Left cardiac atrium (tissue), 4 donors: ENCODE measurements around the gene SYT14. TPM values are rescaled to one million over a fixed set of nuclear protein-coding genes. Genes with fewer than 3 reads are reported as not detected.
"Not testable (repeated sequence)": the region's sequence is repeated elsewhere in the genome, so short reads cannot be mapped to it uniquely, and the experiment has no call there.

Experiments used
- ATAC-seq, 2 donors: fragments of 200-7000 bp; cut with Tn5 transposase; one replicate each; pipeline ENCODE4 v1.9.1; 2020; ENCODE audit warnings: mild to moderate bottlenecking in 2 of 2, moderate library complexity in 2 of 2
- DNase-seq: peaks from one replicate; pipeline ENCODE4 v3.0.0-alpha.2; 2020
- intact Hi-C, 2 donors: fragments of 100-400 bp; cut with DNase I; formaldehyde crosslinking; loops; one replicate each; pipeline versions ENCODE4 v1.14.1 to v1.15.1; 2022 to 2023
- total RNA-seq, 2 donors: library from RNA; stranded (reverse); fragmentation: NEBNext Ultra II Directional; extraction: Animal tissue kit (Norgen Biotek cat#: 25700); gene quantifications; one replicate each; pipeline ENCODE4 v1.2.1, GENCODE V29; 2021
- donor health status: DM: no; HTN: yes; CAD: no.
- donor health status: DM: no; HTN: yes; CAD: no; lungs with severe emphysema.
- donor health status: DM: yes; HTN: yes; CAD: no.
- donor health status: Dilated cardiomyopathy.

SYT14 gene
- total RNA-seq, 2 donors from 2014 or later: 0.08 TPM; not detected in 1

DNA sequence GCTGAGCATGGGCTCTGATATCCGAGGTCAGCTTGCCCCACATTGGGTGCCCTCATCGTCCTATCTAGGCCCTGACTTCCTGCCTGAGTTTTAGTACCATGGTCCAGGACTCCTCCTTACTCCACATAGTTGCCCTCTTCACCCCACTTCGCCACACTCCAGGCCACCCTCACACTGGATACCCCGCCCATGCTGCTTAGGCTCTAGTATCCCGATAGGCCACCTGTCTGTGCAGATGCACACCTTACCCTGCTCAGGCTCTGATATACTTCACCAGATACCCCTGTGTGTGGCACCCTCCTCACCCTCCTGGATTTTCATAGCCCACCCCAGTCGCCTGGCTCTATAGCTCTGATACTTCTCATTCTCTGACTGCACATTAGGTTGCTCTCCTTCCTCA, 149.0 kb downstream of the SYT14 start:
- ATAC-seq: no peak
- intact Hi-C loops: no loop called here
- no peak for DNase-seq

DNA sequence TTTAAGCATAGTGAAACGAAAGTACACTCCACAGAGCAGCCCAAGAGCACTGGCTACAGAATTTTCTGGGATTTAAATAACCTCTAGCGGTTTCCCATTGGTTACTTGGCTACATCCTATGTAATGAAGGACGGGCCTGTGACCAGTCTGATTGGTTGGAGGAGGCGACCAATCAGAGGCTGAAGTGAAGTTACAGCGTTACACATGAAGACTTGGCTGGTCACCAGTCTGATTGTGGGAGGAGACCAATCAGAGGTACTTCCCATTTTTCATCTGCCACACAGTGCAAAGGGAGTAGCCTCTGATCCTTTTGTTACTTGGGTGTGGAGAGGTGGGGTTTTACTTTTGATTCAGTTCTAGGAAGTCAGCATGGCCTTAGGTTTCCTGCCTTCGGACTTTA, 151.8 kb downstream of the SYT14 start:
- DNase-seq: no peak
- no peak for ATAC-seq
- intact Hi-C loops: no loop called here

DNA sequence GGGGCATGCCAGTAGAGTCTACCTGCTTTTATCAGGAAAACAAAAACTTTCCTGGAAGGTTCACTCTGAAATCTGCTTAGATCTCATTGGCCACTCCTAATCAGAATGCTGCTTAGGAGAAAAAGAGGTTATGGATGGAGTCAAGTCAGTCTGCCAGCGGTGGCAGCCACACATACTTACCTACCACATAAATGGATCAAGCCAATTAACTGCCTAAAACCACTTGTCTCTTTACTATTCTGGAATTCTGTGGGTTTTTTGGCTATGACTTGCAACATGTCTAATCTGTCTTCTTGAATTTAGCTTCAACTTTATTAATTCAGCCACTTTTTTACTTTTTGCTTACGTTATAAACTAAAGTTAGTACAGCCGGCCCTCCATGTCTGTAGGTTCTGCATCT, 154.3 kb downstream of the SYT14 start:
- DNase-seq (no peak), ATAC-seq (no peak)
- intact Hi-C loops: no loop called here

DNA sequence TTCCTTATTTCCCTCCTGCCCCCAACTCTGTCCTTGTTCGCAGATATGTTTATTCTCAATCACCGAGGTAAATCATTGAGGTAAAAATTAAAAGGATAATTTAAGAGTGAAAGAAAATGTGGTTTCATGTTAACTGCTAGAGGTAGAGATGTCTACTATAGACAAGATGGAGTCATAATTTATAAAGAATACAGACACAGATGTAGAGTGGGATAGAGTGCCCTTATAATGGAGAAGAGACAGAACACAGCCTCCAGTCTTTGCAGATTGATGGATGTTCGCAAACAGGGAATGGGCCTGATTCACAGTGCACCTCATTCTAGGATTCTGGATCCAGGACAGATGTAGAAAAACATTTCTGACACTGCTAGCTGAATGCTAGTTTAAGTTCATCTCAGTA, 155.4 kb downstream of the SYT14 start:
- no peak for ATAC-seq
- intact Hi-C loops: no loop called here

DNA sequence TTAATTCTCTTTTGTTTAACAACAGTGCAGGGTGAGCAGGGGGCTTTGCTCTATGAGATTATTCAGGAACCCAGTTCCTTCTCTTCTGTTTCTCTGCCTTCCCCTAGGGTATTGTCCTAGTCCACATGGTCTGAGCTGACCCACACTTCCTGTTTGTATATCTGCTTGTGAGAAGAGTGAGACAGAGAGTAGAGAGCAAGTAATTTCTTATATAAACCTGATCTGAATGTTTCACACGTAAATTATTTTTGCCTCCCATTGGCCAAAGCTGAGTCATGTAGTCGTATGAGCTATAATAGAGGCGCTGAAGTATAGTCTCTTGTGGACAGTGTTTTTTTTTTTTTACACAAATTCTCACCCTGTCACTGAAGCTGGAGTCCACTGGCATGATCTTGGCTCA, 160.3 kb downstream of the SYT14 start:
- no peak for ATAC-seq
- intact Hi-C loops: no loop called here
- no peak for DNase-seq

More for the DNA sequence above, 155.4 kb downstream of the SYT14 start:
- DNase-seq: no peak

DNA sequence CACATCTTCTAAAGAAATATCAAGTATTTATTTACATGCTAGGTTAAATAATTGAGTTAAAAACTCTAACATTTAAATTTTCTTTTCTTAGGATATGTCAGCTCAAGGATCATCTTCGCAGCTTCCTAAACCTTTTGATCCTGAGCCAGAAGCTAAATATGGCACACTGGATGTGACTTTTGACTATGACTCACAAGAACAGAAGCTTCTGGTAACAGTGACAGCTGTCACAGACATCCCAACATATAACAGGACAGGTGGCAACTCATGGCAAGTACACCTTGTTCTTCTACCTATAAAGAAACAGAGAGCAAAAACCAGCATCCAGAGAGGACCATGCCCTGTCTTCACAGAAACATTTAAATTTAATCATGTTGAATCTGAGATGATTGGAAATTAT, 161.9 kb downstream of the SYT14 start:
- ATAC-seq (no peak), DNase-seq (no peak)
- intact Hi-C loops: no loop called here

DNA sequence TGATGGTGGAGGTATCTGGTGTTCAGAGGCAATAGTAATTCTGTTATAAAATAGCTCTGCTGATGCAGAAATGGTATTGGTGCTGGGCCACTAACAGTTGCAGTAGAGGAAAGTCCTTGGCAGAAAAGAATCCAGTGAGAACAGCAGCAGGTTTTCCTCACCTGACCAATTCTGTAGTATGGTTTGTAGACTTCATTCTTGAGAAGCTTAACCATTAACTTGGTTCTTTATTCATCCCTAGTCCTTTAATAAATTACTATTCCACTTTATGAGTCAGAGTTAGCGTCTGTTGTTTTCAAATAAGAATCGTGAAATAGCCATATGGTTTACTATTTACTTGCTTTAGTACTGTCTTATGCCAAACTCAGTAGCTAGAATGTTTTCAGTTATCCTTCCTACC, 166.1 kb downstream of the SYT14 start:
- intact Hi-C loops: no loop called here
- DNase-seq (no peak), ATAC-seq (no peak)

DNA sequence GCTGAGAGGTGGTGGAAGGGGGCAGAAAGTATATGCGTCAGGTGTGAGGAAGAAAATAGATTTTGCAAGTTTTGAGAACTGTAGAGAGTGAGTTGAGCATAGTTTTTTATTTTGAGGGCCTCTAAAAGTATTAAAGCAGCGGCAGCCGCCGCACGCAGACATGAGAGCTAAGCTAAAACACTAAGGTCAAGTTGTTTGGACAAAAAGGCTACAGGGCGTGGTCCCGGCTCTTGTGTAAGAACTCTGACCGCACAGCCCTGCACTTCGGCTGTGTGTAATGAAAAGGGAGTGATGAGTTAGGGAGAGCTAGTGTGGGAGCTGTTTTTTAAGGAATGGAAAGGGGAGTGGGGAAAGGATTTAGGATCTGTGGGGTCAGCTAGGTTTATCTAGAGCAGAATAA, 174.9 kb downstream of the SYT14 start:
- intact Hi-C loops: not testable (repeated sequence)

DNA sequence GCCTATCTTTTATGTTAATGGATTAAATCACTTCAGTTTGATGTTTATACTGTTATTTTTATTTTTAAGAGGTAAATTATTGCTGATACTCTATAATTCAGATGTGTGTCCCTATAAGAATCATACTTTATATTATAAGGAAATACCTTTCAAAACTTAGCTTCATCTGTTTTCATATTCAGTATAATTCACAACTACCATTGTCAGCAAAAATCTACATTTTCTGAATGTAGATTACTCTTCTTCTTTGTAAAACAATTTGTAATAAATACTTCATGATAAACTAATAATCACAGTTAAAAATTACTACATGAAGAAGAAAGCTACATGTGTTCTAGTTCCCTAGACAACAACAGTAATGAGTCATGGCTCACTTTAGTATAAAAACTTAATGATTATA, 179.2 kb downstream of the SYT14 start:
- intact Hi-C loops: no loop called here
- ATAC-seq (no peak), DNase-seq (no peak)

More for the DNA sequence above, 174.9 kb downstream of the SYT14 start:
- ATAC-seq, DNase-seq: not testable (repeated sequence)

DNA sequence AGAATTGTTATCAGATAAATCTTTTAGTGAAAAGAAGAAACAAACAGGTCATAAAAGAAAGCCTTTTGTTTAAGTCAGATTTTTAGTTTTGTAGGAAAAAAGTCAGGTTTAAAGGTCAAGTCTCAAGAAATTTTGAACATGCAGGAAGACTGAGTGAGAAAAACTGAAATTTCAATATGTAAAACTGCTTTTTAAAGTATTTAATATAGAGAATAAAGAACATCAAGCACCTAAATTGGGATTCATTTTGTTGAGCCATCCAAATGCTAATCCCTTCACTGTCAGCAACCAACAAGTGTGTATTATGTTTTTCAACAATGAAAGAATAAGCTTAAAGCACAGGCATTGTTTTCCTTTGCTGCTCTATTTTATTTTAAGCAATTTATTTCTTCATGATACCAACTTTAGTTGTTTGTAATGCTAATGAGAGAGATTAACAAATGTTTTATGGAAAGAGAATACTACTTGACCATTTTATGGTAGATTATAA, 179.7 kb downstream of the SYT14 start:
- DNase-seq: no peak
- intact Hi-C loops: no loop called here
- ATAC-seq: no peak

DNA sequence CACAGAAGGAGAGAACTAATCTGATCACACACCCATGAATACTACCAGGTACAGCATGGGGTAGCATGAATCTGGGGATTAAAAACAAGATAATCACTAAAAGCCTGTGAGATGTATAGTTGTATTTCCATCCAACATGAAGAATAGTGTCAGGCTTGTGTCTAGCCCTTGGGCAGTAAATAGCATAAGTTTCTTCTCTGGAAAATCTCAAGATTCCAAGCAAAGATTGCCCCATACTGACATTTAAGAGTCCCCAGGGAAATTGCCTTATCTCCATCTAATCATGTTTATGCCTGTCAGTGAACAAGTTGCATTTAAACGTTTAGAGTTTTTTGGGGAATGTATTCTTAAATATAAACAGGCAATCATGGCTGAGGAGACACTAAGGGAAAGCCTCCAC, 185.4 kb downstream of the SYT14 start:
- no peak for ATAC-seq
- no peak for DNase-seq
- intact Hi-C loops: no loop called here

DNA sequence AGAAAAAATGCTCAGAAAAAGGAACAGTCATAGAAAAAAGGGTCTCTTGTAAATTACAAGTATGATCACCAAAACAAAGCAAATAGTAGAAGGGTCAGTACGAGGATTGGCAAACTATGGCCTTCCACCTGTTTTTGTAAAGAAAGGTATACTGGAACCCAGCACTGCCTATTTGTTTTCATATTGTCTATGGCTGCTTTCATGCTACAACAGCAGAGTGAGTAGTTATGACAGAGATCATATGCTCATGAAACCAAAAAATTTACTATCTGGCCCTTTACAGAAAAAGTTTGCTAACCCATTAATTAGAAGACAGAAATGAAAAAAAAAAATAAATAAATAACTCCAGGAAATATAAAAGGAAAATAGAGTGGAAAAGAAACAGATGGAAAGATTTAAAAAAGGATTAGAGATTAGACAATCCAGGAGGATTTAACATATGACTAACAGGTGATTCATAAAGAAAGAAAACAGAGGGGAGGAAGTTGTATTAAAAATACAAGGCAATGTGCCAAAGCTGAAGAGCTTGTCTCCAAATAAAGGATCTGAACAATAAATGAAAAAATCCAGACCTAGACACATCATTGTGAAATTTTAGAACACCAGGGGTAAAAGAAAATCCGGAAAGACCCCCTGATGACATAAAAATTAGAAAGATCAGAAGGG, 186.0 kb downstream of the SYT14 start:
- intact Hi-C loops: no loop called here
- ATAC-seq: no peak
- no peak for DNase-seq

DNA sequence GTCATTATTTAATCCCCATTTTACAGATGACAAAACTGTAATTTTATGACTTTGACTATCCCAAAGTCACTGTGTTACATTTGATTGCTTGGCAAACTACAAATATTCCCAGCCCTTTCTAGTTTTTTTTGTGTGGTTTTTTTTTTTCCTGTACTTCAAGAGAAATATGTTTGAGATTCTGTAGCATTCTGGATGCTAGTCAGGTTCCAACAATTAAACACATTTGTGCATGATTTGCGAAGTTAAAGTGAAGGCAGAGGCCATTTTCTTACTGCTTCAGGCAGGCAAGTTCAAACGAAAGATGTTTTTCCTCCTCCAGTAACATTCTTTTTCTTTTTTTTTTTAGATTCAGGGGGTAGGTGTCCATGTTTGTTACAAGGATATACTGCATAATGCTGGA, 186.7 kb downstream of the SYT14 start:
- ATAC-seq (no peak), DNase-seq (no peak)
- intact Hi-C loops: no loop called here

DNA sequence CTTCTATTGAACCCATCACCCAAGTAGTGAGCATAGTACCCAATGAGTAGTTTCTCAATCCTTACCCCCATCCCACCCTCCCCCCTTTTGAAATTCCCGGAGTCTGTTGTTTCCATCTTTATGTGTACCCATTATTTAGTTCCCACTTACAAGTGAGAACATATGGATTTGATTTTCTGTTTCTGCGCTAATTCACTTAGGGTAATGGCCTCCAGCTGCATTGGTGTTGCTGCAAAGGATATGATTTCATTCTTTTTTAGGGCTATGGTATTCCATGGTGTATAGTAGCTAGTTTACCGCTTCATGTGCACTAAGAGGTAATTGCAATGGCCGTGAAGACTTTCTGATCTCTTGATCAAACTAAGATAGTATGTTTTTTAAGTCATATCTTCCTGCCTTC, 187.1 kb downstream of the SYT14 start:
- ATAC-seq: no peak
- intact Hi-C loops: no loop called here

DNA sequence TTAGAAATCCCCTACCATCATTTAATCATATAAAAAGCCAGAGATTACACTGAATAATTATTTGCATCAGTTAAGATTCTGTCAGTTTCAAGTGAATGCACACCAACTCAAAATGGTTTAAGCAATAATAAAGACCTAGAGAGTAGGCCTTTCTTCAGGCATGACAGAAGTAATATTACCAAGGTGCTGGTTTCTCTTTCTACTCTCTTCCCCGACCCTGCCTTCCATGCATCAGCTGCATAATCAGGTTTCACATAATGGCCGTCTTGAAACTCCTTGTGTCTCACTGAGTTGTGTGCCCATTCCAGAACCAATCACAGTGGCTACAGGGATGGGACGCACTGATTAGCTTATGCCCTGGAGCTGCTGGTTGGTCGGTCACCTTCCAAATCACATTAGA, 191.1 kb downstream of the SYT14 start:
- no peak for DNase-seq
- intact Hi-C loops: no loop called here
- no peak for ATAC-seq

More for the DNA sequence above, 187.1 kb downstream of the SYT14 start:
- DNase-seq: no peak

DNA sequence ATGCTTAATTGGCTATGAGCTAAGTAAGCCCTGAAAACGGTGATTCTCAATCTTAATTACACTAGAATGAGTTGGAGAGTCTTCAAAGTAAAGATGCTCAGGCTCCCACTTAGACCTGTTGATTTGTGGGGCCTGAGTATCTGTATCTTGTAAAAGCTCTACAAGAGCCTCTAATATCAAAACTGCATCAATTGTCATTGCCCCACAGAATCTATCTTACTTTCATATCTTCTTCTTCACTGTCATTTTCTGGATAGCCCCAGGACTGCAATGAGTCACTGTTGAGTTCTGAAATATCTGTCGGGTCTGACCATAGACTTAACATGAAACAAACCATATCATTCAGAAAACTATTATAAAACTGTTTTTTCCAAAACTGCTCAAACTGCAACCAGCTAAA, 191.7 kb downstream of the SYT14 start:
- no peak for ATAC-seq
- intact Hi-C loops: no loop called here
- DNase-seq: no peak

DNA sequence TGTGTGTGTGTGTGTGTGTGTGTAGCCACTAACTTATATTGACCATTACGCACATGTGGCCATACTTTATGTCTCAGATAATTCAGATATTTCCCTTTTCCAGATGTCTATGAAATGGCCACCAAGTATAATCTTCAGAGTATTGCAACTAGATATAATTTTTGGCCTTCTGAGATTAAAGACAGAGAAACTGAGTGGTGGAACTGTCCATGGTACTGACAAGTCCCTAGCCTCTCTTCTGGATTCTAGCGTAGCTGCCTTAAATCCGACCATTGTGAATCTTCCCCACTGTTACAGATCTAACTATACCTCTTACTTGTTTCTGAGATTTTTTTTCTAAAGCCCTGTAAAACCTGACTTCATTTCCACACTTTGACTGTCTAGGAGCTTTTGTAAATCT, 194.6 kb downstream of the SYT14 start:
- ATAC-seq (no peak), DNase-seq (no peak)
- intact Hi-C loops: no loop called here

DNA sequence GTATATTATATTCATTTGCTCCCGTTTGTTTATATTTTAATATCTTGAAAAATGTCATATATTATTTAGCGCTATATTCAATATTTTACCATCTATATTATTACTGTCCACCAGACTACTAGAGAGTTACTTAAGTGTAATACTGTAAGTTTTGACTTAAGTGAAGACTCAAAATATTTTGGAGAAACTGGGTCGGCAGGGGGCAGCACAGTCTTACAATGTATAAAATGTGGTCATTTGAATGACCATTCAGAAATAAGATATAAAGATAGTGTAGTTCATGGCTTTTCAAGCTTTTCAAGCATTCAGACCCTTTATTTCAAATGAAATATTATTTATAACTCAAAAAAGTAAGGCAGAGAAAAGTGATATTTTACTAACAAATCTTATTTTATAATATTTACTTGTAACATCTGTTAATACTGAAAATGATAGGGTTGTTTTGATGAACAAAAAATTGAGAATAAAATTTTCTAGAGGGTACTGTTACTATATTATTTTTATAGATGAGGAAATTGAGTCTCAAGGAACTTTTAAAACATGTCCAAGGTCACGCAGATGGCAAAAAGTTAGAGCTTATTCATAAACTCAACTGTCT, 205.5 kb downstream of the SYT14 start:
- intact Hi-C loops: loop anchor here (1.0 to 10.0 kb wide), 3 partner anchors 168 to 261 kb away; no protein-coding TSS in a partner anchor
- ATAC-seq (peak; percentile 30 to 43), DNase-seq (peak; percentile 84)

DNA sequence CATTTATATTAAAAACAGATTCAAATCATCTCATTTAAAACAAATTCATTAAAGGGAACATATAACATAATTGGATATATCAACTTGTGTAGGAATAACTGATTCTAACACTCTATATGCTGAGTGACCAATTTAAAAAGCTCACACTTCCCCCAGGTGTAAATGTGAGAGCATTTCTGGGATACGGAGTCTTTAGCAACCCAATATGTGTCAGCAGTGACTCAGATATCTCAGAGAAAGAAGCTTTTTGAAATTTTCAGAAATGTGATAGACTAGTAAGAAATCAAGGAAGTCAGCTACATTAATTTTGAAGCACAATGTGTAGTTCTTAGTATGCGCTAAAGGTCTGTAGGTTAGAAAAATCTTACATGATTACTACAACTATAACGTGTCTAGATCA, 206.7 kb downstream of the SYT14 start:
- no peak for DNase-seq
- intact Hi-C loops: loop anchor here (5.0 to 10.0 kb wide), 3 partner anchors 163 to 260 kb away; no protein-coding TSS in a partner anchor
- no peak for ATAC-seq

DNA sequence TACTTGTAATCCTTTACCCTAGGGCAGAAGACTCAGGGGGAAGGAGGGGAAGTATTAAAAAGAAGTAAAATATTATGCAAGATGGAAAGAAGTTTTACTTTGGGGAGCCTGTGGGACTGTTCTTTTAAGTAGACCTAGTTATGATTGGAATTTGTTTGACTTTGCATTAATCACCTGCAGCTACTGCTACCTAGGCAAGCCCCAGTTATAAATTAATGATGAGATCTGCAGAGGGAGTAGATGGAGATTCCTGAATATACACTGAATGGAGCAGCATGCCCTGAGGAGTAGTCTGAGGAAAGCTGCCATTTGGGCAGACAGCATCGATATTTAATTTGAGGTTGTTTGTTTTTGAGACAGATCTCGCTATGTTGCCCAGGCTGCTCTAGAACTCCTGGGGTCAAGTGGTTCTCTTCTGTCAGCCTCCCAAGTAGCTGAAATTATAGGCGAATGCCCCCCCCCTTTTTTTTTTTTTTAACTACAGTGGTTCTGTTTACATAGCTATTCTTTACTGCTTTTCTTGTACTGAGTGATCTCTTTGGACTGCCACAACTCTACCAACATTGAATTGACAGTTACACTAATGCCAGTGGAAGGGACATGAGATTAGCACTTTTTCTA, 213.1 kb downstream of the SYT14 start:
- no peak for ATAC-seq
- DNase-seq: no peak
- intact Hi-C loops: no loop called here

DNA sequence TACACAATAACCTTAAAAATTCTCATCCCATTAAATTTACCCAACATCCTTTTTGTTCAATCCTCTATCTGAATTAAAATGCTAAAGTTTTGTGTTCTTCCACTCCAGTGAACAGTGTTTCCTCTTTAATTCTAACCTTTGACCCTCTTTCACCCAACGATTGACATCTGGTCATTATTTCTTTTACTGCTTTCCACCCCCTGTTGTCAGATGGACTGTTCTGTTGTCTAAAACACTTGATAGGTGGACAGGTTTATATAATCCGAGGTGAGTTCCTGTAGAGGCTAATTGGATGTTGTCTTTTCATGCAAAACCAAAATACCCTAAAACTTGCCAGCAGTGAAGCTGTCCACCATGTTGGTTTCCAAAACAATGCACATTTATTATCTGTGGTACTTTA, 221.2 kb downstream of the SYT14 start:
- DNase-seq (no peak), ATAC-seq (no peak)
- intact Hi-C loops: no loop called here
